GM18502 (cell line): ENCODE results near the gene CRACR2A.

Experiments used
- ATAC-seq: cut with Tn5 transposase; IDR thresholded peaks from one replicate; pipeline ENCODE4 v1.9.1; 2021; ENCODE audit warnings: mild to moderate bottlenecking; ENCODE audit not compliant: unreplicated experiment, poor library complexity

Gene CRACR2A

GRCh38 chr12:3692616-3693365, 60.1 kb downstream of the CRACR2A start:
- no peak for ATAC-seq

- ATAC-seq = no peak
These were observed 66.4 kb downstream of the CRACR2A start for GRCh38 chr12:3686463-3686862.

DNA sequence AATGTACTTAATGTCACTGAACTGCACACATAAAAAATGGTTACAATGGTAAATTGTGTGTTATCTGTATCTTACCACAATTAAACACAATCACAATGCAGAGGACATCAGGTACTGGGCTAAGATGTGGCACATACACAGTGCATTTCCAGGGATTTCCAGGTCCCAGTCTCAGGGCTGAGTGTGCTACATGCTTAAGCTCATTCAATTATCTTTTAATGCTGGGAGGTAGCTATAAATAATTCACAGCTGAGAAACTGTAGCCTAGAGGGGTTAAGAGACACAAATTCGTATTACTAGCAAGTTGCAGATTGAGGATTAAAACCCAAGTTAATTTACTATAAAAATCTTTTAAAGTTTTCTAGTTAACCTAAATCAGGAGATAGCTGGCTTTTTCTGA, 67.1 kb downstream of the CRACR2A start:
- ATAC-seq = no peak

GRCh38 chr12:3684449-3685051, 68.4 kb downstream of the CRACR2A start:
- no peak for ATAC-seq

GRCh38 chr12:3683670-3684069, 69.2 kb downstream of the CRACR2A start:
- no peak for ATAC-seq

DNA sequence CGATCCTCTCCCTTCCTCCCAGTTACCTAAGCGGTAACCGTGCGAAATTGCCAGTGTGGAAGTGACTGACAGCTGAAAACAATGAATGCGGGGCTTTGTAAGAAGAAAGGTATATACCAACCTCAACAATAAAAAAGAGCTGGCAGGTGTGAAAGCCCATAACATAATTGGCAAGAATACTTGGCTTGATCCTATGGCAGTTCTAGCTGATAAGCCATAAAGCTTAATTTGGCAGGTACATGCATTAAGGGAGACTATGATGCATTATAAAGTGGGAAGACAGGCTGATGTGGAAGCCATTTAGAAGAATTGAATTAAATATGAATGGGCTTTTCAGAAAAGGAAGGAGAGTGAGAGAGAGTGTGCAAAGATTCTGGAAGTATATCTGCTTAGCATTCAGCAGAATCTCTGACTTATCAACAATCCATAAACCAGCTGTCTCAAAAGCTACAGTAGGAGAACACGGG, 71.3 kb downstream of the CRACR2A start:
- no peak for ATAC-seq

DNA sequence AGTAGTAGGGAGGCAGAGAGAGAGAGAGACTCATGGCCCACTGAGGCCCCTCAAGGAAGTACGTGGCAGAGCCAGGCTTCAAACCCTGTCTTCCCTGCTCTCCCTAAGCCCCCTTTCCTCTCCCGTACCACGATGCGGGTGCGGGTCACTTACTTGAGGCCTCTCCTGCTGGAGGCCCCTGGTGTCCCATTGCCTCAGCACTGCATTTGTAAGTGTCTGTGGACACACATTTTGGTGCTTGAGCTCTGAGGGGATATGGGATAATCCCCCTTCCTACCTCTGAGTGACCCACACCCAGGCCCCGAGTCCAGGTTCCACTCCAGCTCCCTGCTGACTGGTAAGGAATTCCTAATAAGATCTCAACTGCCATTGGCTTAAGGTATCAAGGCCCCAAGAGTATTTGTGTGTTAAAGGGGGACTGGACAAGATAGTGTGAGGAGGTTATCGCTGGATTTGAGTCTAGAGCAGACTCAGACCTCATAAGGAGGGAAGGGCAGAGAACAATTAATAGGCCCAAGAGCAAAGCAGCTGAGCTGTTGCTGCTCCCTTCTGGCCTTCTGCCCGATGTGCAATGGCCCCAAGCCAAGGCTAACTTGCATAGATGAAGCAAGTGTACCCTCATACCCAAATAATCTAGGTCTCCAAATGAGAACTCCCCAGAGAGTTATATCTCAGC, 71.9 kb downstream of the CRACR2A start:
- no peak for ATAC-seq

DNA sequence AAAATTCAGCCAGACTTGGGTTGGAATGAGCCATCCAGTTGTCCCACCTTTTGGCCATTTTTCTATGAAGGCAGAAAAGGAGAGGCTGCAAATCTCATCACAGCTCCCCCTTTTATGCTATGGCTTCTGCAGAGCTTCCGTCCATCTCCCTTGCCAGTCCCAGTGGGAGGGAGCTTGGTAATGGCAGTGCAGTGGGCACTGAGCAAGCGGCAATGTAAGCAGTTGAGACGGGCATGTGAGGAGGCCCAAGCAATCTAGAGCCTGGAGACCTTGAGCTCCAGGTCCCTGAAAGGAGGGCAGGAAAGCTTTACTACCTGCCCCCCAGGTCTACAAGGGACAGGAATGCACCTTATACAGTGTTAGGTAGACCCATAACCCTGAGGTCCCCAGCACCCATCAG, 73.1 kb downstream of the CRACR2A start:
- ATAC-seq = no peak

- ATAC-seq = no peak
These were observed 75.3 kb downstream of the CRACR2A start for GRCh38 chr12:3677609-3678008.

GRCh38 chr12:3673981-3674708, 78.8 kb downstream of the CRACR2A start:
- ATAC-seq = no peak

GRCh38 chr12:3672113-3672509, 80.8 kb downstream of the CRACR2A start:
- no peak for ATAC-seq

DNA sequence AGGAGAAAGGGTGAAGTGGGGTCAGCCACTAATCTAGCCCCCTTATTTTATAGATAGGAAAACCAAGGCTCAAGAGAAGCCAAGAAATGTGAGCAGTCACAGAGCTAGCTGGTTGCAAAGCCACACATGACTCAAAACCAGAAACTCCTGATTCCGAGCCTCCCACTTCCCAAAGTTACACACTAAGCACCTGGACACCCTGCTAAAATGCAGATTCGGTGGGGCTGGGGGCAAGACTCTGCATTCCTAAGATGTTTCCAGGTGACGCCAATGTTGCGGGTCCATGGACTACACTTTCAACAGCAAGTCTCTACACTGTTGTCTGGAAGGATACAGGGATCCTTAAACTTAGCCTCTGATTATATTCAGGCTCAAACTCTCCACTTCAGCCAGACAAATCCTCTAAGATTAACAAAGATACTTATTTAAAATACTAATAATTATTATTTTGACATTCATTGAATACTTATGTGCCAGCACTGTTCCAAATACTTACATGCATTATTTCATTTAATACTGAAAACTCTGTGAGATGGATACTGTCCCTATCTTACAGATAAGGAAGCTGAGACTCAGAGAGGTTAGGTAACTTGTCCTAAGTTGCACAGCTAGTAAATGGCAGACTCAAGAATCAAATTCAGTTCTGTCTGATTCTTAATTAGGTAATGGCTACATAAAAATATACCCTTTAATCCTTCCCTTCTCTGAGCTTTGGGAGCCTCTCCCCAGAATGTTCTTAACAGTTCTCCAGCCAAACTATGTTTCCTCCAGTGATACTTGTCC, 81.4 kb downstream of the CRACR2A start:
- ATAC-seq = no peak

DNA sequence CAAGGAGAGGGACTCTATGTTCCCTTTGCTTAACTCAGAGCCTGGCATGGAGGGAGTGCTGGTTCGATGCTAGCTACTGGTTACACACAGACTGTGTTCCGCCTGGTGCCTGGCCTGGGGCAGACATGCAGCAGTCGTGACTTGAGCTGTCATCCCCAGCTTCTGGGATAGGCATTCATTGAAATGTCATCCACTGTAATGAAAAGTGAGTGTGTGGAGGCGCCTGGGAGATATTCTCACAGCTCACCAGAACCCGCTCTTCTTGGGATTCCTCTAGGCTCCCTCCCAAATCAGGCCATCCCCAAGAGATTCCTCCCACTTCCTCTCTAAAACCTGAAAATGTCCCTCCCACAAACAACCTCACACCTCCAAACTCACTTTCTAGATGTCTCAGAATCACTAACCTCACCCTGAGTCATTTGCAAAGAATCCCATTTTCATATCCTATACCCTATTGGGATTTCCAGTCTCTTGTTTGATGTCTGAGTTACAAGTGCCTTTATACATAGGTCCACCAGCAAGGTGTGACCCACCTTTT, 82.8 kb downstream of the CRACR2A start:
- ATAC-seq = no peak

GRCh38 chr12:3669594-3669993, 83.3 kb downstream of the CRACR2A start:
- no peak for ATAC-seq

GRCh38 chr12:3668479-3669165, 84.3 kb downstream of the CRACR2A start:
- no peak for ATAC-seq

DNA sequence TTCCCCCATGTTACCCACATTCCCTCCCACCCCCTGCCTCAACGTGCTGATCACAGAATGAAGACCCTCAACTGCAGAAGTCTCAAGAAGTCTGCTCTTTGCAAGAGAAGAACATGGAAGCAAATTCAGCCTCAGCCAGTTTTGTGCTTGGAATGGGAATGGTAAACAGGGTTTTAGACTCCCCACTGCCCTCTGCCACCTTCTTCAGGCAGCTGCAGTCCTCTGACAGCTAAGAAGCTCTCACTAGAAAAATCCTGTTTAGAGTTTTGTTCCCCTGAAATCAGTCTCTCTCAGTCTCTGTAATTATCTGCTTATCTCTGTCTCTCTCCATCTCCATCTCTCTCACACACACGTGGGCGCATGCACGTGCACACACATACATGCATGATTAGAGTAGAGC, 85.4 kb downstream of the CRACR2A start:
- no peak for ATAC-seq

DNA sequence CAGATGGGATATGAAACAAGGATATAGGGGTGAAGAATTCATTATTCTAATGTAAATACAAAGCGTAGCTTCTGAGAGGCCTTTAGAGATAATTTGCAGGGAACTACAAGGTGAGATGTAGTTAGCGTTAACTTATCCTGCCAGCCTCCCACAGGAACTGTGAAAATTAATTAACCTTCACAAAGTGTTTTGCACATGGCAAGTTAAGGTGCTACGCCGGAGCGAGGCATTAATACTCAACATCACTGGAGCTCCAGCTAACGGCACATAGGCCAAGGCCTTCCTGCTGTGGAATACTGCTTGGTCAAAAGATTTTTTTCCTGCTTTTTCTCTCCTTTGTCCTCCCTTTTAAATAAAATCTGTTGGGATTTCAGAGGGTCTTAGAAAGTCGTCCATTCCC, 86.5 kb downstream of the CRACR2A start:
- ATAC-seq = no peak

- no peak for ATAC-seq
These were observed 90.4 kb downstream of the CRACR2A start for GRCh38 chr12:3662521-3662921.

GRCh38 chr12:3661028-3661427, 91.9 kb downstream of the CRACR2A start:
- ATAC-seq = no peak
